Measurements from ENCODE around the gene ABCG1. TPM values are rescaled to one million over a fixed set of nuclear protein-coding genes. Genes with fewer than 3 reads are reported as not detected.

Gene ABCG1
- total and polyA plus RNA-seq, 5 donors from 2014 or later, result 17.0 to 86.3 (median 24.3) TPM

GRCh38 chr21:42300045-42300583, 81.2 kb downstream of the ABCG1 start:
- Histone ChIP-seq H3K4me1 (ENCODE audit: control insufficient read depth, insufficient read depth, low read length, poor library complexity, severe bottlenecking) (no peaks in the 10 kb centered on the region), H3K9me3 (ENCODE audit: control insufficient read depth in 2 of 2, low read length in 2 of 2) (no peaks in the 10 kb centered on the region), H3K27ac (ENCODE audit: insufficient read depth, low read length, poor library complexity, severe bottlenecking) (no peak overlapping the region), H3K27me3 (ENCODE audit: control insufficient read depth, insufficient read depth, low read length) (no peaks in the 10 kb centered on the region), H3K4me3 (ENCODE audit: low read depth, low read length) (no peak overlapping the region), H3K36me3 (ENCODE audit: control insufficient read depth, insufficient read depth, low read length) (peaks cover 22% of the 10 kb centered on the region)
- Mint-ChIP-seq H3K4me3 (no peak overlapping the region), H3K27ac (no peak overlapping the region), H3K9me3 (peaks cover 0 to 3% (median 0%) of the 10 kb centered on the region in 7 donors), H3K4me1 (no peaks in the 10 kb centered on the region), H3K27me3 (no peaks in the 10 kb centered on the region), H3K36me3 (peaks cover 17% of the 10 kb centered on the region)
- ATAC-seq (ENCODE audit: low read depth in 2 of 2) (no peak), DNase-seq (no peak)

GRCh38 chr21:42300956-42301355, 82.0 kb downstream of the ABCG1 start:
- Histone ChIP-seq H3K4me3 (ENCODE audit: low read depth, low read length) (no peak overlapping the region), H3K27ac (ENCODE audit: insufficient read depth, low read length, poor library complexity, severe bottlenecking) (no peak overlapping the region), H3K9me3 (ENCODE audit: control insufficient read depth in 2 of 2, low read length in 2 of 2) (no peaks in the 10 kb centered on the region), H3K4me1 (ENCODE audit: control insufficient read depth, insufficient read depth, low read length, poor library complexity, severe bottlenecking) (no peaks in the 10 kb centered on the region), H3K27me3 (ENCODE audit: control insufficient read depth, insufficient read depth, low read length) (no peaks in the 10 kb centered on the region), H3K36me3 (ENCODE audit: control insufficient read depth, insufficient read depth, low read length) (peaks cover 17% of the 10 kb centered on the region)
- Mint-ChIP-seq H3K36me3 (peaks cover 9% of the 10 kb centered on the region), H3K27me3 (no peaks in the 10 kb centered on the region), H3K4me1 (no peaks in the 10 kb centered on the region), H3K4me3 (no peak overlapping the region), H3K27ac (no peak overlapping the region), H3K9me3 (peaks cover 0 to 2% (median 0%) of the 10 kb centered on the region in 7 donors)
- DNase-seq (no peak), ATAC-seq (ENCODE audit: low read depth in 2 of 2) (no peak)

DNA sequence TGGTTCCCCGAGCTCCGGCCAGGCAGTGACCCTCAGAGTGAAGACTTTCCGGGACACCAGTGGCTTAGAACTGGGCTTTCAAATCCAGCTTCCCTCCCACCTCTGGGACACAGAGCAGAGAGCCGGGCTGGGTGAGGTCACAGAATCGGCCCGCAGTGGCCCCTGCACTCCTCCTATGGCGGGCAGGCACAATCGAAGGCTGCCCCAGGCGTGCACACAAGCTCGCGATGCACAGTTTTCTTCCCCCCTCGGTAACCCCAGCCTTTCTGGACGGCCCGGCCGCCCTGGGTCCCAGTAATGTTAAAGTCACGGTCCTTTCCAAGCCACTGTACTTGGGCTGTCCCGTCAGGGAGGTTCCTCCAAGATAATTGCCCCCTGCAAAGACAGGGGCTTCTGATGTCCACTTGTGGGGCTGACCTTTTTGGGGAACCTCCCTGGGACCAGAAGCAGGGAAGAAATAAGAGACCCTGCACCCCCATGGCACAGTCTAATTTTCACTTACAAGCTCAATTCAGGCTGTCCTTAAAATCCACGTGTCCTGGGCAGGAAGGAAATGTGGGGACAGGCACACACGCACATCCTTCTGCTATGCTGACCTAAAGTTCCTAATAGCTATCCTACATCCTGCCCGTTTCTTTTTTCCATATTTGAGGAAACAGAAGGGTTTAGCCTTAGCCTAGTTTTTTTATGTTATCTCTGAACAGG, 82.6 kb downstream of the ABCG1 start:
- DNase-seq (no peak), ATAC-seq (ENCODE audit: low read depth in 2 of 2) (no peak)
- Histone ChIP-seq H3K4me3 (ENCODE audit: low read depth, low read length) (no peak overlapping the region), H3K9me3 (ENCODE audit: control insufficient read depth in 2 of 2, low read length in 2 of 2) (no peaks in the 10 kb centered on the region), H3K36me3 (ENCODE audit: control insufficient read depth, insufficient read depth, low read length) (peaks cover 11% of the 10 kb centered on the region), H3K27ac (ENCODE audit: insufficient read depth, low read length, poor library complexity, severe bottlenecking) (no peak overlapping the region), H3K4me1 (ENCODE audit: control insufficient read depth, insufficient read depth, low read length, poor library complexity, severe bottlenecking) (no peaks in the 10 kb centered on the region), H3K27me3 (ENCODE audit: control insufficient read depth, insufficient read depth, low read length) (no peaks in the 10 kb centered on the region)
- peaks cover 4% of the 10 kb centered on the region for H3K36me3 Mint-ChIP-seq
- no peak overlapping the region for H3K27ac Mint-ChIP-seq
- H3K4me1 Mint-ChIP-seq, result no peaks in the 10 kb centered on the region
- H3K4me3 Mint-ChIP-seq, result no peak overlapping the region
- peaks cover 0 to 2% (median 0%) of the 10 kb centered on the region in 7 donors for H3K9me3 Mint-ChIP-seq
- H3K27me3 Mint-ChIP-seq, result no peaks in the 10 kb centered on the region

- H3K27ac Mint-ChIP-seq, result no peak overlapping the region
- Histone ChIP-seq H3K9me3 (ENCODE audit: control insufficient read depth in 2 of 2, low read length in 2 of 2) (no peaks in the 10 kb centered on the region), H3K27ac (ENCODE audit: insufficient read depth, low read length, poor library complexity, severe bottlenecking) (no peak overlapping the region), H3K4me3 (ENCODE audit: low read depth, low read length) (no peak overlapping the region), H3K27me3 (ENCODE audit: control insufficient read depth, insufficient read depth, low read length) (no peaks in the 10 kb centered on the region), H3K36me3 (ENCODE audit: control insufficient read depth, insufficient read depth, low read length) (peaks cover 6% of the 10 kb centered on the region), H3K4me1 (ENCODE audit: control insufficient read depth, insufficient read depth, low read length, poor library complexity, severe bottlenecking) (no peaks in the 10 kb centered on the region)
- peaks cover 4% of the 10 kb centered on the region for H3K27me3 Mint-ChIP-seq
- ATAC-seq (ENCODE audit: low read depth in 2 of 2) (no peak), DNase-seq (no peak)
- peaks cover 0 to under 1% (median 0%) of the 10 kb centered on the region in 7 donors for H3K9me3 Mint-ChIP-seq
- H3K4me1 Mint-ChIP-seq, result no peaks in the 10 kb centered on the region
- peaks cover 2% of the 10 kb centered on the region for H3K36me3 Mint-ChIP-seq
- H3K4me3 Mint-ChIP-seq, result no peak overlapping the region
Observed at GRCh38 chr21:42302076-42302650, 83.2 kb downstream of the ABCG1 start.

GRCh38 chr21:42302794-42303193, 83.9 kb downstream of the ABCG1 start:
- Histone ChIP-seq H3K27ac (ENCODE audit: insufficient read depth, low read length, poor library complexity, severe bottlenecking) (no peak overlapping the region), H3K4me1 (ENCODE audit: control insufficient read depth, insufficient read depth, low read length, poor library complexity, severe bottlenecking) (no peaks in the 10 kb centered on the region), H3K4me3 (ENCODE audit: low read depth, low read length) (no peak overlapping the region), H3K36me3 (ENCODE audit: control insufficient read depth, insufficient read depth, low read length) (peaks cover under 1% of the 10 kb centered on the region), H3K9me3 (ENCODE audit: control insufficient read depth in 2 of 2, low read length in 2 of 2) (no peaks in the 10 kb centered on the region), H3K27me3 (ENCODE audit: control insufficient read depth, insufficient read depth, low read length) (no peaks in the 10 kb centered on the region)
- no peak for DNase-seq
- Mint-ChIP-seq H3K27me3 (peaks cover 5% of the 10 kb centered on the region), H3K9me3 (no peaks in the 10 kb centered on the region), H3K27ac (peak overlapping the region in 1 of 3 donors; percentile 38), H3K4me1 (no peaks in the 10 kb centered on the region), H3K36me3 (no peaks in the 10 kb centered on the region), H3K4me3 (no peak overlapping the region)
- ATAC-seq (ENCODE audit: low read depth in 2 of 2), result no peak

DNA sequence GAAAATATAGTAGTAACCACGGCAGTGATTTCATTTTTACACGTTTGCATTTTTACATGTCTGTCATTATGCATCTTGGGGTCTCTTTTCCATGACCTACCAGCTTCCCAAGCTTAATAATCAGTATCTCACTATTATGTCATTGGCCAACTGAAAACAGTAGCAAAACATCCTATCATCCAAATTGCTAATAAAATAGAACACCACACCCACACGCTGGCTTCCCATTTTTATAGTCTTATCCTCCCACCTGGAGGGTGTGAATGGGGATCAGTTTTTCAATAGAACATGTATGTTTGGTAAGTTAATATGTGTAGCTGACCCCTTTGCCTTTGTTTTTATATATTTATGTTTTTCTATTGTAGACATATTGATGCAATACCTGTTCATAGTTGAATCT, 84.5 kb downstream of the ABCG1 start:
- no peaks in the 10 kb centered on the region for H3K4me1 ChIP-seq (ENCODE audit: control insufficient read depth, insufficient read depth, low read length, poor library complexity, severe bottlenecking)
- no peak overlapping the region for H3K4me3 ChIP-seq (ENCODE audit: low read depth, low read length)
- Mint-ChIP-seq H3K4me1 (no peaks in the 10 kb centered on the region), H3K27me3 (peaks cover 5% of the 10 kb centered on the region), H3K36me3 (no peaks in the 10 kb centered on the region), H3K4me3 (no peak overlapping the region), H3K27ac (no peak overlapping the region), H3K9me3 (no peaks in the 10 kb centered on the region)
- H3K27me3 ChIP-seq (ENCODE audit: control insufficient read depth, insufficient read depth, low read length), result no peaks in the 10 kb centered on the region
- no peaks in the 10 kb centered on the region for H3K36me3 ChIP-seq (ENCODE audit: control insufficient read depth, insufficient read depth, low read length)
- no peaks in the 10 kb centered on the region for H3K9me3 ChIP-seq (ENCODE audit: control insufficient read depth in 2 of 2, low read length in 2 of 2)
- DNase-seq (no peak), ATAC-seq (ENCODE audit: low read depth in 2 of 2) (no peak)
- H3K27ac ChIP-seq (ENCODE audit: insufficient read depth, low read length, poor library complexity, severe bottlenecking), result no peak overlapping the region

DNA sequence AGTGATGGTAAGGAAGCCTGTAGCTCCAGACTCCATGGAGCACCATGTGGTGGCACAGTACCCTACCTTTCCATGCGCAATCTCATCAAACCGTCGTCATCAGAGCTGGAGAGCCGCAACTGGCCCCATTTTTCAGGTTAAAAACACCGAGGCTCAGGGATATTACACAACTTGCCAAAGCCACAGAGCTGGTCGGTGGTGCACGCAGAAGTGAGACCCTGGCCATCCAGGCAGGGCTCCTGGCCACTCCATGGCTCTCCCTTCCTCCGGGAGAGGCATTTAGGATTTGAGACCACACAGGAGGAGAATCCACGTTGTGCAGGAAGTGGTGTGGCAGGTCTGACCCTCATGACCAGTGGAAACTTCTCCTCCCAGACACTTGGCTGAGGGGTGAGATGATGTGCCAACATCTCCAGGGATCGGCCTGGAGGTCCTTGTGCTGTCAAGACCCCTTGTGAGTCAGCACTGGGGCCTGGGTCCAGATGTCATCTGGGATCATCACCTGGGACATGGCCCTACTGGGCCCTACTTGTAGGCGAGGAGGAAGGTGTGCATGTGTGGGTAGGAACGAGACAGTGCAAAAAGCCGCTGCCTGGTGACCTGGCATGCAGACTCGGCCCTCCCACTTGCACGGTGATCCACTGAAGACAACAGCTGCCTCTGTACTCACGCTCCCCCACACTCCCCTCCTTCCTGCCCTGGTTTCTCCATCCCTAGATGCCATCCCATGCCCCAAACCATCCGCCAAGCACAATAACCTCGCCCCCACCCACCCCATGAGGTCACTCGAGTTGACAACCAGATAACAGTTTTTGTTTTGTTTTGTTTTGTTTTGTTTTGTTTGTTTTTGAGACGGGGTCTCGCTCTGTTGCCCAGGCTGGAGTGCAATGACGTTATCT, 85.9 kb downstream of the ABCG1 start:
- H3K27me3 Mint-ChIP-seq, result peaks cover 10% of the 10 kb centered on the region
- no peak overlapping the region for H3K27ac Mint-ChIP-seq
- H3K4me3 ChIP-seq (ENCODE audit: low read depth, low read length), result no peak overlapping the region
- no peak overlapping the region for H3K4me3 Mint-ChIP-seq
- peaks cover 6% of the 10 kb centered on the region for H3K4me1 ChIP-seq (ENCODE audit: control insufficient read depth, insufficient read depth, low read length, poor library complexity, severe bottlenecking)
- no peaks in the 10 kb centered on the region for H3K36me3 ChIP-seq (ENCODE audit: control insufficient read depth, insufficient read depth, low read length)
- H3K36me3 Mint-ChIP-seq, result no peaks in the 10 kb centered on the region
- H3K27ac ChIP-seq (ENCODE audit: insufficient read depth, low read length, poor library complexity, severe bottlenecking), result no peak overlapping the region
- H3K4me1 Mint-ChIP-seq, result peaks cover 0 to 5% (median 2%) of the 10 kb centered on the region in 4 donors
- no peaks in the 10 kb centered on the region for H3K27me3 ChIP-seq (ENCODE audit: control insufficient read depth, insufficient read depth, low read length)
- no peaks in the 10 kb centered on the region for H3K9me3 ChIP-seq (ENCODE audit: control insufficient read depth in 2 of 2, low read length in 2 of 2)
- H3K9me3 Mint-ChIP-seq, result no peaks in the 10 kb centered on the region
- DNase-seq (no peak), ATAC-seq (ENCODE audit: low read depth in 2 of 2) (no peak)

Data from CD4-positive, CD25-positive, alpha-beta regulatory T cell (primary cell).